Heart right ventricle (tissue), 16 donors: ENCODE data around the gene CIAO1. TPM values are rescaled to one million over a fixed set of nuclear protein-coding genes. Genes with fewer than 3 reads are reported as not detected.

Experiments
- ATAC-seq, 8 donors: fragments of 200-7000 bp; cut with Tn5 transposase; one replicate each; pipeline ENCODE4 v1.9.1; 2020; ENCODE audit warnings: mild to moderate bottlenecking in 8 of 8, moderate library complexity in 8 of 8, moderate number of reproducible peaks in 1 of 8
- DNase-seq, 2 donors: peaks; one replicate each; pipeline ENCODE4 v3.0.0-alpha.2; 2020
- H3K27ac ChIP-seq, 10 donors: fragments of 200-600 bp; sonication (generic) in 2 of 10; one replicate each; pipeline versions ENCODE4 v1.5.0 to v1.8.0; 2020 to 2022; ENCODE audit warnings: mild to moderate bottlenecking in 3 of 10
- H3K27me3 ChIP-seq, 7 donors: fragments of 200-600 bp; one replicate each; pipeline ENCODE4 v1.8.0; 2021 to 2022; ENCODE audit warnings: mild to moderate bottlenecking in 2 of 7
- H3K36me3 ChIP-seq, 9 donors: fragments of 200-600 bp; sonication (generic) in 1 of 9; one replicate each; pipeline versions ENCODE4 v1.5.0 to v1.8.0; 2020 to 2022; ENCODE audit warnings: mild to moderate bottlenecking in 2 of 9
- H3K4me1 ChIP-seq, 9 donors: fragments of 200-600 bp; sonication (generic) in 1 of 9; one replicate each; pipeline versions ENCODE4 v1.5.0 to v1.8.0; 2020 to 2022; ENCODE audit warnings: mild to moderate bottlenecking in 4 of 9
- H3K4me3 ChIP-seq, 10 donors: fragments of 200-600 bp; sonication (generic) in 2 of 10; one replicate each; pipeline versions ENCODE4 v1.5.0 to v1.8.0; 2020 to 2022; ENCODE audit warnings: mild to moderate bottlenecking in 7 of 10, moderate library complexity in 2 of 10
- H3K9me3 ChIP-seq, 11 donors: fragments of 200-600 bp in 10 of 11; sonication (generic) in 2 of 11; one replicate each; pipeline versions ENCODE4 v1.5.0 to v1.8.0; 2013 to 2022; ENCODE audit warnings: mild to moderate bottlenecking in 2 of 11, control low read depth in 1 of 11, moderate library complexity in 1 of 11
- CTCF ChIP-seq, 9 donors: fragments of 200-600 bp; sonication (generic) in 2 of 9; IDR thresholded peaks; one replicate each; pipeline versions ENCODE4 v1.5.0 to v1.8.0; 2021 to 2022; ENCODE audit warnings: antibody characterized with exemption in 9 of 9, mild to moderate bottlenecking in 5 of 9, moderate library complexity in 1 of 9
- WGBS, 2 donors: extraction: QIAGEN DNeasy Blood & Tissue Kit; methylation state at CpG; one replicate each; pipeline ENCODE4 v1.1.7; 2013; ENCODE audit warnings: inconsistent platforms in 1 of 2; 5-methylcytosine and 5-hydroxymethylcytosine counted together
- intact Hi-C, 10 donors: fragments of 100-400 bp; cut with DNase I; formaldehyde crosslinking; loops; one replicate each; pipeline versions ENCODE4 v1.11.1 to v1.14.2; 2022
- polyA plus RNA-seq, 2 donors: library from polyadenylated mRNA; stranded (reverse); fragments of 200-250 nt; gene quantifications; one replicate each; pipeline ENCODE4 v1.2.3, GENCODE V29; 2013
- total RNA-seq, 10 donors: library from RNA; stranded (reverse); fragmentation: NEBNext Ultra II Directional in 3 of 10; extraction: Animal tissue kit (Norgen Biotek cat#: 25700) in 3 of 10; gene quantifications; one replicate each; pipeline versions ENCODE4 v1.2.1 to v1.2.4, GENCODE V29; 2021 to 2023
- donor health status: Arrhythmogenic right ventricular cardiomyopathy.
- donor health status: ischemic (EF 13 %, LVEDD 7.1; RV severe dilation, severe dysfunction).
- donor health status: healthy with polysubstance abuse.
- donor health status: DM: no; HTN: yes; CAD: no.
- donor health status: DM: no; HTN: no; CAD: no.
- donor health status: ischemic (EF 25% LVEDD 6.9; RV normal size, moderate dysfunction).
- donor health status: ischemic (EF 25% LVEDD 5.7; RV mildly dilated, moderate dysfunction).
- donor health status: healthy.
- donor health status: DM: yes; HTN: yes; CAD: no.
- donor health status: Ischemic cardiomyopathy.
- donor health status: ischemic (EF 35%, LVEDD 5.7; RV mildly dilated, moderate dysfunction).
- donor health status: nonischemic (EF 11% LVEDD 7.7; RV severe dilation, severe dysfunction).
- donor health status: DM: yes; HTN: yes; CAD: no.
- donor health status: PGD.
- donor health status: ischemic (EF 29% LVEDD 5.4; RV normal size, mild dysfunction).
- donor health status: nonischemic (EF 23%, LVEDD 6.1; RV moderate dilation, normal function).

Gene CIAO1
- total and polyA plus RNA-seq, 12 donors: 22.1 to 72.1 (median 62.4) TPM

- WGBS, 2 donors: 70 to 73% methylated on average over 3 of the region's 3 CpGs
- Histone ChIP-seq H3K27me3 (no peaks in the 10 kb centered on the region), H3K9me3 (peaks cover 0 to 9% (median 0%) of the 10 kb centered on the region in 11 donors), H3K4me3 (no peak overlapping the region), H3K27ac (peak overlapping the region in 2 of 10 donors; percentile 3 to 78), H3K4me1 (peaks cover 0 to 27% (median 0%) of the 10 kb centered on the region in 9 donors), H3K36me3 (peaks cover 0 to 5% (median 0%) of the 10 kb centered on the region in 9 donors)
- DNase-seq (no peak), ATAC-seq (peak in 4 of 8 donors; percentile 11 to 28 (median 27))
- intact Hi-C loops: no loop called here
- TF ChIP-seq CTCF (IDR thresholded peaks at IDR 0.05): no peak
Observed at GRCh38 chr2:96225016-96225533, 41.0 kb upstream of the CIAO1 start.

- Histone ChIP-seq H3K27ac (no peak overlapping the region), H3K36me3 (peaks cover 0 to 2% (median 0%) of the 10 kb centered on the region in 9 donors), H3K27me3 (no peaks in the 10 kb centered on the region), H3K4me3 (no peak overlapping the region), H3K4me1 (peaks cover 0 to 16% (median 0%) of the 10 kb centered on the region in 9 donors), H3K9me3 (no peaks in the 10 kb centered on the region)
- no peak for ATAC-seq
- intact Hi-C loops: no loop called here
- no peak for DNase-seq
- TF ChIP-seq CTCF (IDR thresholded peaks at IDR 0.05): no peak
- WGBS, 2 donors: 96 to 97% methylated on average over 4 of the region's 4 CpGs
Observed at GRCh38 chr2:96231316-96231715, 34.7 kb upstream of the CIAO1 start.

- ATAC-seq: no peak
- WGBS, 2 donors: 94 to 95% methylated on average over 6 of the region's 6 CpGs
Observed at GRCh38 chr2:96233436-96233835, 32.6 kb upstream of the CIAO1 start.

GRCh38 chr2:96233880-96234316, 32.1 kb upstream of the CIAO1 start:
- no peaks in the 10 kb centered on the region for H3K9me3 ChIP-seq
- H3K4me1 ChIP-seq: peaks cover 0 to 16% (median 0%) of the 10 kb centered on the region in 9 donors
- no peak overlapping the region for H3K4me3 ChIP-seq
- peak overlapping the region in 1 of 10 donors; percentile 39 for H3K27ac ChIP-seq
- no peaks in the 10 kb centered on the region for H3K36me3 ChIP-seq
- 87 to 92% methylated on average over 4 of the region's 4 CpGs for WGBS, 2 donors
- H3K27me3 ChIP-seq: no peaks in the 10 kb centered on the region
- DNase-seq: no peak
- ATAC-seq: no peak
- intact Hi-C loops: no loop called here
- no peak for TF ChIP-seq CTCF (IDR thresholded peaks at IDR 0.05)

More at GRCh38 chr2:96233436-96233835, 32.6 kb upstream of the CIAO1 start:
- peak overlapping the region in 1 of 10 donors; percentile 49 for H3K27ac ChIP-seq
- peaks cover 0 to 16% (median 0%) of the 10 kb centered on the region in 9 donors for H3K4me1 ChIP-seq
- intact Hi-C loops: no loop called here
- no peak for DNase-seq
- no peak for TF ChIP-seq CTCF (IDR thresholded peaks at IDR 0.05)
- no peaks in the 10 kb centered on the region for H3K36me3 ChIP-seq
- H3K4me3 ChIP-seq: no peak overlapping the region
- H3K9me3 ChIP-seq: no peaks in the 10 kb centered on the region
- H3K27me3 ChIP-seq: no peaks in the 10 kb centered on the region
